WTC11 (cell line): Measurements from ENCODE around the gene LRRC70.

ENCODE experiments used
- CTCF ChIP-seq: fragments of 200-600 bp; IDR thresholded peaks from 2 replicates; pipeline ENCODE4 v1.8.0; 2022; ENCODE audit warnings: antibody characterized with exemption
- MAX ChIP-seq: sonication (generic); formaldehyde crosslinking; IDR thresholded peaks from 2 replicates; pipeline ENCODE4 v1.8.0; 2022; ENCODE audit warnings: mild to moderate bottlenecking, missing genetic modification reagents
- NR2C2 ChIP-seq: sonication (generic); formaldehyde crosslinking; IDR thresholded peaks from 2 replicates; pipeline ENCODE4 v1.8.0; 2022; ENCODE audit warnings: mild to moderate bottlenecking, missing genetic modification reagents
- USF1 ChIP-seq: sonication (generic); formaldehyde crosslinking; IDR thresholded peaks from 2 replicates; pipeline ENCODE4 v1.8.0; 2022; ENCODE audit warnings: mild to moderate bottlenecking, missing genetic modification reagents
- ZNF121 ChIP-seq: sonication (generic); formaldehyde crosslinking; IDR thresholded peaks from 2 replicates; pipeline ENCODE4 v1.8.0; 2023; ENCODE audit warnings: missing genetic modification reagents

- TF ChIP-seq CTCF (no peak), MAX (CRISPR knock-in tag) (no peak), NR2C2 (no peak), ZNF121 (CRISPR knock-in tag) (no peak), USF1 (CRISPR knock-in tag) (no peak)
Measured at GRCh38 chr5:62608529-62609511, 30.2 kb downstream of the LRRC70 start.
